Liver (tissue), 9 donors: ENCODE results near the gene ARHGEF12. TPM values are rescaled to one million over a fixed set of nuclear protein-coding genes. Genes with fewer than 3 reads are reported as not detected.

Experiments
- DNase-seq: peaks from one replicate; pipeline ENCODE4 v3.0.0-alpha.2; 2017; ENCODE audit warnings: low spot score
- H3K27ac ChIP-seq, 2 donors: one replicate each; pipeline ENCODE4 v1.7.0; 2013; ENCODE audit warnings: inconsistent platforms in 2 of 2, low read length in 2 of 2, control low read depth in 1 of 2, low read depth in 1 of 2, mild to moderate bottlenecking in 1 of 2
- H3K27me3 ChIP-seq, 4 donors: one replicate each; pipeline versions ENCODE4 v1.6.1 to v1.7.0; 2013; ENCODE audit warnings: low read length in 3 of 4, inconsistent platforms in 1 of 4, mild to moderate bottlenecking in 1 of 4, moderate library complexity in 1 of 4; ENCODE audit not compliant: control insufficient read depth in 4 of 4, insufficient read depth in 4 of 4
- H3K36me3 ChIP-seq, 4 donors: one replicate each; pipeline versions ENCODE4 v1.6.1 to v1.7.0; 2013; ENCODE audit warnings: low read length in 3 of 4, mild to moderate bottlenecking in 3 of 4, low read depth in 1 of 4, moderate library complexity in 1 of 4; ENCODE audit not compliant: control insufficient read depth in 4 of 4, insufficient read depth in 3 of 4
- H3K4me1 ChIP-seq, 4 donors: one replicate each; pipeline versions ENCODE4 v1.6.1 to v1.7.0; 2013; ENCODE audit warnings: low read length in 3 of 4, mild to moderate bottlenecking in 3 of 4, moderate library complexity in 1 of 4; ENCODE audit not compliant: control insufficient read depth in 4 of 4, insufficient read depth in 4 of 4
- H3K4me3 ChIP-seq, 3 donors: one replicate each; pipeline versions ENCODE4 v1.6.1 to v1.7.0; 2013; ENCODE audit warnings: low read length in 3 of 3, control low read depth in 1 of 3, low read depth in 1 of 3, mild to moderate bottlenecking in 1 of 3
- H3K9ac ChIP-seq, 2 donors: one replicate each; pipeline ENCODE4 v1.7.0; 2013; ENCODE audit warnings: low read length in 2 of 2, mild to moderate bottlenecking in 2 of 2, moderate library complexity in 2 of 2, control low read depth in 1 of 2, low read depth in 1 of 2
- H3K9me3 ChIP-seq, 4 donors: one replicate each; pipeline versions ENCODE4 v1.6.1 to v1.7.0; 2013; ENCODE audit warnings: low read length in 3 of 4; ENCODE audit not compliant: control insufficient read depth in 4 of 4
- CTCF ChIP-seq: fragments of 150-350 bp; IDR thresholded peaks from 2 replicates; pipeline ENCODE4 v1.5.1; 2017; ENCODE audit warnings: improper control_type of control experiment, low read depth, low read length; ENCODE audit not compliant: missing input control
- EGR1 ChIP-seq, 2 donors: IDR thresholded peaks; 2 replicates each; pipeline ENCODE4 v1.6.1; 2016 to 2018; ENCODE audit warnings: antibody characterized with exemption in 2 of 2, low read depth in 2 of 2
- FOXA1 ChIP-seq: IDR thresholded peaks from 2 replicates; pipeline ENCODE4 v1.6.1; 2016; ENCODE audit warnings: antibody characterized with exemption
- FOXA2 ChIP-seq: IDR thresholded peaks from 2 replicates; pipeline ENCODE4 v1.6.1; 2016; ENCODE audit warnings: antibody characterized with exemption
- HNF4A ChIP-seq, 2 donors: conservative IDR thresholded peaks; 2 replicates each; pipeline ENCODE4 v1.6.1; 2016; ENCODE audit warnings: antibody characterized with exemption in 2 of 2, mild to moderate bottlenecking in 2 of 2
- HNF4G ChIP-seq: IDR thresholded peaks from 2 replicates; pipeline ENCODE4 v1.6.1; 2016; ENCODE audit warnings: antibody characterized with exemption
- JUND ChIP-seq, 2 donors: IDR thresholded peaks; 2 replicates each; pipeline ENCODE4 v1.6.1; 2016; ENCODE audit warnings: antibody characterized with exemption in 2 of 2
- MAX ChIP-seq: IDR thresholded peaks from 2 replicates; pipeline ENCODE4 v1.6.1; 2016; ENCODE audit warnings: antibody characterized with exemption
- NR2F2 ChIP-seq: IDR thresholded peaks from 2 replicates; pipeline ENCODE4 v1.6.1; 2016; ENCODE audit warnings: antibody characterized with exemption
- RAD21 ChIP-seq, 2 donors: IDR thresholded peaks; 2 replicates each; pipeline ENCODE4 v1.6.1; 2016; ENCODE audit warnings: antibody characterized with exemption in 2 of 2, mild to moderate bottlenecking in 2 of 2
- RXRA ChIP-seq, 2 donors: IDR thresholded peaks; 2 replicates each; pipeline ENCODE4 v1.6.1; 2017 to 2018; ENCODE audit warnings: antibody characterized with exemption in 2 of 2, mild to moderate bottlenecking in 1 of 2
- SP1 ChIP-seq: IDR thresholded peaks from 2 replicates; pipeline ENCODE4 v1.6.1; 2018; ENCODE audit warnings: antibody characterized with exemption, mild to moderate bottlenecking
- TAF1 ChIP-seq: conservative IDR thresholded peaks from 2 replicates; pipeline ENCODE4 v1.6.1; 2016; ENCODE audit warnings: antibody characterized with exemption, mild to moderate bottlenecking
- YY1 ChIP-seq: IDR thresholded peaks from 2 replicates; pipeline ENCODE4 v1.6.1; 2016; ENCODE audit warnings: antibody characterized with exemption, mild to moderate bottlenecking
- ZBTB33 ChIP-seq: IDR thresholded peaks from 2 replicates; pipeline ENCODE4 v1.6.1; 2016; ENCODE audit warnings: antibody characterized with exemption
- WGBS: extraction: QIAGEN DNeasy Blood & Tissue Kit; methylation state at CpG from one replicate; pipeline ENCODE4 v1.1.7; 2013; 5-methylcytosine and 5-hydroxymethylcytosine counted together
- polyA plus RNA-seq, 2 donors: library from polyadenylated mRNA; stranded (reverse) in 1 of 2; unstranded in 1 of 2; fragments of 200-250 nt in 1 of 2; fragments of >200 nt in 1 of 2; fragmentation: Nextera tagmentation in 1 of 2; extraction: Ambion mirVana in 1 of 2; gene quantifications; one replicate each; pipeline versions ENCODE4 v1.2.1 to v1.2.3, GENCODE V29; 2013 to 2015
- total RNA-seq, 2 donors: library from RNA; depleted of rRNA; stranded (reverse); fragments of >200 nt; gene quantifications; one replicate each; pipeline ENCODE4 v1.2.3, GENCODE V29; 2014
- TF ChIP-seq, protein P1 (sequence below): IDR thresholded peaks from 2 replicates; pipeline ENCODE4 v1.6.1; 2016; ENCODE audit warnings: antibody characterized with exemption
- TF ChIP-seq, protein P2 (sequence below): IDR thresholded peaks from 2 replicates; pipeline ENCODE4 v1.6.1; 2016; ENCODE audit warnings: antibody characterized with exemption, mild to moderate bottlenecking
- donor health status: healthy.
- donor health status: healthy.
- donor health status: healthy.
- donor health status: healthy.
- donor health status: healthy.

ARHGEF12 gene
- total and polyA plus RNA-seq, 4 donors: 28.0 to 169 (median 53.9) TPM

- H3K4me1 ChIP-seq: peaks cover 0 to 7% (median 2%) of the 10 kb centered on the region in 4 donors
- DNase-seq: no peak
- 90% methylated on average over 7 of the region's 7 CpGs for WGBS
- no peak overlapping the region for H3K9ac ChIP-seq
- TF ChIP-seq SP1 (no peak), HNF4A (conservative IDR thresholded peaks at IDR 0.05) (no peak), NR2F2 (no peak), MAX (no peak), TAF1 (no peak), JUND (IDR thresholded peaks at IDR 0.05) (no peak), FOXA2 (no peak), ZBTB33 (no peak), YY1 (no peak)
- TF ChIP-seq, protein P1, sequence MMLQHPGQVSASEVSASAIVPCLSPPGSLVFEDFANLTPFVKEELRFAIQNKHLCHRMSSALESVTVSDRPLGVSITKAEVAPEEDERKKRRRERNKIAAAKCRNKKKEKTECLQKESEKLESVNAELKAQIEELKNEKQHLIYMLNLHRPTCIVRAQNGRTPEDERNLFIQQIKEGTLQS: no peak
- TF ChIP-seq, protein P2, sequence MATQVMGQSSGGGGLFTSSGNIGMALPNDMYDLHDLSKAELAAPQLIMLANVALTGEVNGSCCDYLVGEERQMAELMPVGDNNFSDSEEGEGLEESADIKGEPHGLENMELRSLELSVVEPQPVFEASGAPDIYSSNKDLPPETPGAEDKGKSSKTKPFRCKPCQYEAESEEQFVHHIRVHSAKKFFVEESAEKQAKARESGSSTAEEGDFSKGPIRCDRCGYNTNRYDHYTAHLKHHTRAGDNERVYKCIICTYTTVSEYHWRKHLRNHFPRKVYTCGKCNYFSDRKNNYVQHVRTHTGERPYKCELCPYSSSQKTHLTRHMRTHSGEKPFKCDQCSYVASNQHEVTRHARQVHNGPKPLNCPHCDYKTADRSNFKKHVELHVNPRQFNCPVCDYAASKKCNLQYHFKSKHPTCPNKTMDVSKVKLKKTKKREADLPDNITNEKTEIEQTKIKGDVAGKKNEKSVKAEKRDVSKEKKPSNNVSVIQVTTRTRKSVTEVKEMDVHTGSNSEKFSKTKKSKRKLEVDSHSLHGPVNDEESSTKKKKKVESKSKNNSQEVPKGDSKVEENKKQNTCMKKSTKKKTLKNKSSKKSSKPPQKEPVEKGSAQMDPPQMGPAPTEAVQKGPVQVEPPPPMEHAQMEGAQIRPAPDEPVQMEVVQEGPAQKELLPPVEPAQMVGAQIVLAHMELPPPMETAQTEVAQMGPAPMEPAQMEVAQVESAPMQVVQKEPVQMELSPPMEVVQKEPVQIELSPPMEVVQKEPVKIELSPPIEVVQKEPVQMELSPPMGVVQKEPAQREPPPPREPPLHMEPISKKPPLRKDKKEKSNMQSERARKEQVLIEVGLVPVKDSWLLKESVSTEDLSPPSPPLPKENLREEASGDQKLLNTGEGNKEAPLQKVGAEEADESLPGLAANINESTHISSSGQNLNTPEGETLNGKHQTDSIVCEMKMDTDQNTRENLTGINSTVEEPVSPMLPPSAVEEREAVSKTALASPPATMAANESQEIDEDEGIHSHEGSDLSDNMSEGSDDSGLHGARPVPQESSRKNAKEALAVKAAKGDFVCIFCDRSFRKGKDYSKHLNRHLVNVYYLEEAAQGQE: no peak
- H3K27me3 ChIP-seq: peaks cover 0 to 3% (median 0%) of the 10 kb centered on the region in 4 donors
- H3K27ac ChIP-seq: no peak overlapping the region
- no peak overlapping the region for H3K4me3 ChIP-seq
- no peaks in the 10 kb centered on the region for H3K36me3 ChIP-seq
- H3K9me3 ChIP-seq: no peaks in the 10 kb centered on the region
Observed at GRCh38 chr11:120521176-120521575, 185.0 kb downstream of the ARHGEF12 start.

DNA sequence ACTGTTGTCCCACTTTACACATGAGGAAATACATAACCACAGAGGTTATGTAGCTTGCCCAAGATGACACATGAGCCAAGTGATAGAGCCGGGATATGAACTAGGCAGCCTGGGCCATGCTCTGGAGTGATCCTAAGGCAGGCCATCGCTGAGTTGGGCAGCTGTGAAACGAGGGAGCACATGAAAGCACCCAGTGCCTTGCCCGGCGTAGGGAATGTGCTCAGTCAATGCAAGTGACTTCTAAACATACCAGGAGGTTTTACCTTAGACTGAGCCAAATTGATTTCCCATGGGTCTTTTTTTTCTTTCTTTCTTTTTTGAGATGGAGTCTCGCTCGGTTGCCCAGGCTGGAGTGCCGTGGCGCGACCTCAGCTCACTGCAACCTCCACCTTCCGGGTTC is 185.8 kb downstream of the ARHGEF12 start:
- H3K27me3 ChIP-seq: peaks cover 0 to 3% (median 0%) of the 10 kb centered on the region in 4 donors
- H3K9ac ChIP-seq: no peak overlapping the region
- H3K9me3 ChIP-seq: no peaks in the 10 kb centered on the region
- no peak overlapping the region for H3K27ac ChIP-seq
- H3K4me1 ChIP-seq: peaks cover 0 to 7% (median 2%) of the 10 kb centered on the region in 4 donors
- H3K36me3 ChIP-seq: no peaks in the 10 kb centered on the region
- DNase-seq: no peak
- no peak overlapping the region for H3K4me3 ChIP-seq
- TF ChIP-seq HNF4A (conservative IDR thresholded peaks at IDR 0.05) (no peak), SP1 (no peak), TAF1 (no peak), NR2F2 (no peak), JUND (IDR thresholded peaks at IDR 0.05) (no peak), CTCF (no peak), RXRA (IDR thresholded peaks at IDR 0.05) (no peak), ZBTB33 (no peak), FOXA2 (no peak), FOXA1 (no peak), RAD21 (IDR thresholded peaks at IDR 0.05) (no peak), YY1 (no peak), HNF4G (no peak), MAX (no peak), EGR1 (IDR thresholded peaks at IDR 0.05; ENCODE audit: low read depth in 2 of 2) (no peak)
- TF ChIP-seq, protein P1: no peak
- TF ChIP-seq, protein P2: no peak
- 92% methylated on average over 11 of the region's 11 CpGs for WGBS
